ENCODE results near the gene AMACR. TPM values are rescaled to one million over a fixed set of nuclear protein-coding genes. Genes with fewer than 3 reads are reported as not detected.
A peak's percentile ranks its signal among the peaks of the same experiment; 100 is the strongest.

AMACR gene
- total RNA-seq, 1 donor, result 19.1 TPM

GRCh38 chr5:34053133-34053532 lies 45.3 kb upstream of the AMACR start:
- H3K4me3 ChIP-seq (ENCODE audit: low read depth, low read length), result no peak overlapping the region
- DNase-seq (ENCODE audit: low read depth), result peak; percentile 93
- no peak for TF ChIP-seq CTCF (IDR thresholded peaks at IDR 0.05; ENCODE audit: insufficient read depth, low read length)

DNA sequence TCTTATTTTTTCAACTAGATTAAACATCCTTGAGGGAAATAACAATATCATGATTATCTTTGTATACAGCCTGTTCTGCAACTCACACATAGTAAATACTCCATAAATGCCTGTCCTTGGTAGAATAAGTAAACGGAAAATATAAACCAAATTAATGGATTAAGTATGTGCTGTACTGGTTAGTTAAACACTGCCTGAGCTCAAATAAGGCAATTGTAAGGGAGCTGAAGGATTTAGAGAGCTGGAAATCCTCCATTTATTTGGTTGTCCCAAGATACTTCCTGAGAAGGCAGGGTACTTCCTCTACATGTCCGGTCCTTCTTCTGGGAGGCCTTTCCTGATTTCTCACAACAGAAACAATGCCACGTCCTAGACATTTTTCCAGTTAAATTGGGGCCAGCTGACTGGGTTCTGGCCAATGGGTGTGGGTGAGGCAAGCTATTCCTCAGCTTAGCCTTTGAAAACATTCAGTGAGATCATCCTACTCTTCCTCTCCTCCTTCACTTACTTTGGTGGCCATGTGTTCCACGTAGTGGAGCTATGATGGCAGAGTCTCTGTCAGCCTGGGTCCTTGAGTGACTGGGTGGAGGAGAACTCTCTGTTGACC lies 43.6 kb upstream of the AMACR start:
- no peak overlapping the region for H3K4me3 ChIP-seq (ENCODE audit: low read depth, low read length)
- no peak for TF ChIP-seq CTCF (IDR thresholded peaks at IDR 0.05; ENCODE audit: insufficient read depth, low read length)
- DNase-seq (ENCODE audit: low read depth), result peak; percentile 49

- no peak overlapping the region for H3K4me3 ChIP-seq (ENCODE audit: low read depth, low read length)
- no peak for TF ChIP-seq CTCF (IDR thresholded peaks at IDR 0.05; ENCODE audit: insufficient read depth, low read length)
- DNase-seq (ENCODE audit: low read depth), result no peak
Measured at GRCh38 chr5:34047774-34048572, 40.1 kb upstream of the AMACR start.

GRCh38 chr5:34047143-34047542 lies 39.3 kb upstream of the AMACR start:
- no peak overlapping the region for H3K4me3 ChIP-seq (ENCODE audit: low read depth, low read length)
- TF ChIP-seq CTCF (IDR thresholded peaks at IDR 0.05; ENCODE audit: insufficient read depth, low read length), result no peak
- no peak for DNase-seq (ENCODE audit: low read depth)

- DNase-seq (ENCODE audit: low read depth), result peak; percentile 66
- no peak overlapping the region for H3K4me3 ChIP-seq (ENCODE audit: low read depth, low read length)
- no peak for TF ChIP-seq CTCF (IDR thresholded peaks at IDR 0.05; ENCODE audit: insufficient read depth, low read length)
Measured at GRCh38 chr5:34045996-34046395, 38.1 kb upstream of the AMACR start.

DNA sequence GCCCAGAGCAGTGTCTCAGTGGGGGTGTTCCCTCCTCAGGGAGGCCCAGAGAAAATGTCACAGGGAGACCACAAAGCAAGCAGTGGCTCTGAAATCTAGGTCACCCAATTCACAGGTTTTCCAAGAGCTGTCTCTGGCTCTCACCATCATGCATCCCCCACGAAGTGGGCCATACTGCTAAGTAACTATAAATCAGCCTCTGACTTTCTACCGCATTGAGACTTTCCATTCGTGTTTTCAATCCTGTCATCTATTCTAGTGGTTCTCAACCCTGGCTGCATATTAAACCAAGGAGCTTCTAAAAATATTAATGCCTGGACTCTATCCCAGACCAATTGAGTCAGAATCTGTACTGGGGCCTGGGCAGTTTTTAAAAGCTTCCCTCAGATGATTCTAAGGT lies 37.2 kb upstream of the AMACR start:
- peak; percentile 63 for DNase-seq (ENCODE audit: low read depth)
- no peak for TF ChIP-seq CTCF (IDR thresholded peaks at IDR 0.05; ENCODE audit: insufficient read depth, low read length)
- no peak overlapping the region for H3K4me3 ChIP-seq (ENCODE audit: low read depth, low read length)

Data from fibroblast of the aortic adventitia (primary cell).